OCI-LY7 (cell line): ENCODE measurements around the gene TECPR2. TPM values are rescaled to one million over a fixed set of nuclear protein-coding genes. Genes with fewer than 3 reads are reported as not detected.

ENCODE experiments used
- BruUV-seq: library from RNA; stranded (reverse); fragments of 400-500 nt; replicated peaks from 2 replicates; lab custom pipeline; 2021; lab: Mats Ljungman, UMichigan
- CTCF ChIA-PET: fragments of 300-600 bp; sonication (Branson Sonifier 250); formaldehyde crosslinking; loops from one replicate; lab custom pipeline; 2022; ENCODE audit warnings: antibody characterized with exemption; ENCODE audit not compliant: unreplicated experiment; lab: Charles Lee
- POLR2A ChIA-PET: fragments of 300-600 bp; sonication (Branson Sonifier 250); formaldehyde crosslinking; loops from one replicate; lab custom pipeline; 2022; ENCODE audit warnings: antibody characterized with exemption; lab: Charles Lee
- DNase-seq: peaks from one replicate; pipeline ENCODE4 v3.0.0-alpha.2; 2015; ENCODE audit warnings: low spot score
- H2AFZ ChIP-seq: fragments of 200-600 bp; sonication (generic), shearing (Covaris generic); 2 replicates; pipeline ENCODE4 v1.6.1; 2014; ENCODE audit warnings: mild to moderate bottlenecking, antibody characterized with exemption, low read length, moderate library complexity
- H3K27ac ChIP-seq: fragments of 200-600 bp; sonication (generic); 2 replicates; pipeline ENCODE4 v1.5.1; 2014; ENCODE audit warnings: mixed run types, low read depth, mild to moderate bottlenecking, moderate library complexity, low read length, inconsistent platforms; ENCODE audit not compliant: poor library complexity, severe bottlenecking
- H3K36me3 ChIP-seq: fragments of 200-600 bp; sonication (generic); 2 replicates; pipeline ENCODE4 v1.6.1; 2014; ENCODE audit warnings: mild to moderate bottlenecking, antibody characterized with exemption, low read length, moderate library complexity, mixed read lengths; ENCODE audit not compliant: insufficient read depth
- H3K4me1 ChIP-seq: fragments of 200-600 bp; sonication (generic); 2 replicates; pipeline ENCODE4 v1.5.1; 2014; ENCODE audit warnings: mild to moderate bottlenecking, low read length; ENCODE audit not compliant: insufficient read depth, poor library complexity, severe bottlenecking
- H3K4me2 ChIP-seq: fragments of 200-600 bp; sonication (generic); 2 replicates; pipeline ENCODE4 v1.6.1; 2014; ENCODE audit warnings: mild to moderate bottlenecking, low read length
- H3K4me3 ChIP-seq: fragments of 200-600 bp; sonication (generic); 2 replicates; pipeline ENCODE4 v1.5.1; 2014; ENCODE audit warnings: mild to moderate bottlenecking, low read depth, low read length; ENCODE audit not compliant: poor library complexity, severe bottlenecking
- H3K79me2 ChIP-seq: fragments of 200-600 bp; sonication (generic); 2 replicates; pipeline ENCODE4 v1.6.1; 2016; ENCODE audit warnings: low read depth, mild to moderate bottlenecking, low read length, moderate library complexity, mixed read lengths; ENCODE audit not compliant: insufficient read depth
- H3K9me2 ChIP-seq: fragments of 200-600 bp; sonication (generic); 2 replicates; pipeline ENCODE4 v1.6.1; 2016; ENCODE audit warnings: mild to moderate bottlenecking, low read length, mixed read lengths; ENCODE audit not compliant: insufficient read depth
- H3K9me3 ChIP-seq: fragments of 200-600 bp; sonication (generic); 2 replicates; pipeline ENCODE4 v1.6.1; 2014; ENCODE audit warnings: mild to moderate bottlenecking, mixed run types, low read length, mixed read lengths
- H4K20me1 ChIP-seq: fragments of 200-600 bp; sonication (generic); 2 replicates; pipeline ENCODE4 v1.6.1; 2014; ENCODE audit warnings: mild to moderate bottlenecking, antibody characterized with exemption, low read length, moderate library complexity, mixed read lengths; ENCODE audit not compliant: insufficient read depth
- CTCF ChIP-seq: fragments of 200-600 bp; sonication (generic); conservative IDR thresholded peaks from 2 replicates; pipeline ENCODE4 v1.5.1; 2014; ENCODE audit warnings: mild to moderate bottlenecking, antibody characterized with exemption, low read length, moderate library complexity, mixed read lengths
- EZH2phosphoT487 ChIP-seq: fragments of 200-600 bp; sonication (generic); IDR thresholded peaks from 2 replicates; pipeline ENCODE4 v1.6.1; 2018; ENCODE audit warnings: low read depth, borderline replicate concordance, mild to moderate bottlenecking, mixed run types, antibody characterized with exemption, low read length, moderate library complexity, mixed read lengths
- intact Hi-C: fragments of 100-400 bp; cut with micrococcal nuclease; formaldehyde crosslinking; loops from one replicate; pipeline ENCODE4 v1.10.0; 2022; ENCODE audit not compliant: unreplicated experiment
- total RNA-seq, 2 experiments: library from RNA; depleted of rRNA in 1 of 2; stranded (reverse); fragments of >200 nt in 1 of 2; shearing (Covaris generic) in 1 of 2; gene quantifications; 2 replicates each; pipeline ENCODE4 v1.2.3, GENCODE V29; 2014 to 2022

TECPR2 gene
- total RNA-seq, 2 experiments from 2014 or later = 5.3 to 12.7 TPM

- H3K27ac ChIP-seq = no peak overlapping the region
- CTCF ChIA-PET = no interaction called here
- H3K4me1 ChIP-seq = no peaks in the 10 kb centered on the region
- POLR2A ChIA-PET = no interaction called here
- no peak for DNase-seq
- H4K20me1 ChIP-seq = no peaks in the 10 kb centered on the region
- no peaks in the 10 kb centered on the region for H3K9me2 ChIP-seq
- intact Hi-C loops = no loop called here
- no peaks in the 10 kb centered on the region for H3K9me3 ChIP-seq
- no TSS peak for BruUV-seq
- no peaks in the 10 kb centered on the region for H3K36me3 ChIP-seq
- H3K4me2 ChIP-seq = no peak overlapping the region
- no peak overlapping the region for H2AFZ ChIP-seq
- no peaks in the 10 kb centered on the region for H3K79me2 ChIP-seq
- TF ChIP-seq CTCF = no peak
- no peak for TF ChIP-seq EZH2phosphoT487
- no peak overlapping the region for H3K4me3 ChIP-seq
Observed at GRCh38 chr14:102454711-102455110, 92.0 kb downstream of the TECPR2 start.

- Histone ChIP-seq H3K9me3 (no peaks in the 10 kb centered on the region), H3K4me1 (no peaks in the 10 kb centered on the region), H4K20me1 (no peaks in the 10 kb centered on the region), H3K4me2 (no peak overlapping the region), H3K4me3 (no peak overlapping the region), H3K79me2 (no peaks in the 10 kb centered on the region), H3K9me2 (no peaks in the 10 kb centered on the region), H3K36me3 (no peaks in the 10 kb centered on the region), H3K27ac (no peak overlapping the region), H2AFZ (no peak overlapping the region)
- intact Hi-C loops = no loop called here
- CTCF ChIA-PET = no interaction called here
- no peak for DNase-seq
- TF ChIP-seq CTCF (no peak), EZH2phosphoT487 (no peak)
- POLR2A ChIA-PET = no interaction called here
- BruUV-seq = no TSS peak
Observed at GRCh38 chr14:102457509-102457908, 94.8 kb downstream of the TECPR2 start.

GRCh38 chr14:102461490-102462338 lies 99.0 kb downstream of the TECPR2 start:
- intact Hi-C loops = no loop called here
- Histone ChIP-seq H2AFZ (no peak overlapping the region), H4K20me1 (no peaks in the 10 kb centered on the region), H3K9me2 (no peaks in the 10 kb centered on the region), H3K4me3 (no peak overlapping the region), H3K27ac (no peak overlapping the region), H3K4me1 (no peaks in the 10 kb centered on the region), H3K79me2 (no peaks in the 10 kb centered on the region), H3K36me3 (no peaks in the 10 kb centered on the region), H3K9me3 (no peaks in the 10 kb centered on the region), H3K4me2 (no peak overlapping the region)
- no TSS peak for BruUV-seq
- no peak for DNase-seq
- ChIA-PET CTCF (no interaction called here), POLR2A (no interaction called here)
- TF ChIP-seq CTCF (no peak), EZH2phosphoT487 (no peak)
